A204.1 (cell line): ENCODE data around the gene IFT88.

Source experiments
- FAIRE-seq: peaks from 2 replicates; lab custom pipeline; 2012; peaks lifted over from hg19 to GRCh38; lab: Jason Lieb, UNC

Gene IFT88

DNA sequence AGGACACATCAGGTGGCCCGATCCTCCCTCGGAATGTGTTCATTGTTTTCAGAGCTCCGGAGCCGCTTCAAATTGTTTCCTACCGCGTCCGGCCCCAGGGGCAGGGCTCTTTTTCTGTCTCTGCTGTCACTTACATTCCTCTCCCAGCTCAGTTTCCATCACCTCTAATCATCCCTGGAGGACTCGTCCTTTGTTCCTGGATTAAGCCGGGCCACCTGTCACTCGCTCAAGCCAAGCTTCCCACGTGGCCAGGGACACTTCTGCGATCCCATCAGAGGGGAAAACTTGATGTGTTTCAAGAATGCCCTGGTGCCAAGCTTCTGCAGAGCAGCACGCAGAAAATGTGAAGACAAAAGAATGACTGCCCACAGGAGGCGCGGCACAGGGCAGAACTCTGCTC, 150.0 kb downstream of the IFT88 start:
- no peak for FAIRE-seq

DNA sequence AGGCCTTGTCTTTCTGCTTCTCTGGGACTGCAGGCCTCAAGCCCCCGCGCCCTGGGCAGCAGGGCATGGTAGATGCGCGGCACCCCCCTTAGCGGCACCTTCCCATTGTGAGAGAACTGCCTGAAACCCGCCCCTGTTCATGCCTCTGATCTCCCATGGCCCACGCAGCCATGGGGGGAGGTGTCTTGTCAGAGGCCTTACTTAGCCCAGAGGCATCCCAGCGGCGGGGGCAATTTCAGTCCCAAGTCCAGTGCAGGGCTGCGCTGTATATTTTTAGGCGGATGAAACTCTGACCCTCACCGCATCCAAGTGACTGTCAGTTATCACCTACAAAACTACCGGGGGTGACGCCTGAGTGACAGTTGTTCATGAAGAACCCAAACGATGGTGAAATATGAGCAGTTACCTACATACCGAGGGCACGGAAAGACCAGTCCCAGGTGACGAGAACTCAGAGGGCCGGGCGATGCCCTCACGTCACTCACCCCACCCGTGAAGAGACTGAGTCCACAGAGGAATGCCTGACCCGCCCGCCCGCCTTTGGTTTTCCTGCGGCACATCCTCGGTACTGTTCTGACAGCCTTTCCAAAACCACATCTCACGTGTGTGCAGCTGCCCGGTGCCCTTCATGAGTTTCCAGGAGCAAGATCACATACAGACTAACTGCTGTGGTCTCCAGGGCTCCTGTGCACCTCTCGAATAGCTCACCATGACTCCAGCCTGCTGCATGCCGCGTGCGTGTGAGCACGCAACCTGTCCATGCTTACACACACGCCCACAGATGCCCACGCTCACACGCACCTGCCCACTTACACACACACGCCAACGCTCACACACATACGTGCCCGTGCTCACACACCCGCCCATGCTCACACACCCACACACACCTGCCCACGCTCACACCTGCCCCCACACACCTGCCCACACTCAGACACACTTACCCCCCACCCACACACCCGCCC, 150.9 kb downstream of the IFT88 start:
- no peak for FAIRE-seq

DNA sequence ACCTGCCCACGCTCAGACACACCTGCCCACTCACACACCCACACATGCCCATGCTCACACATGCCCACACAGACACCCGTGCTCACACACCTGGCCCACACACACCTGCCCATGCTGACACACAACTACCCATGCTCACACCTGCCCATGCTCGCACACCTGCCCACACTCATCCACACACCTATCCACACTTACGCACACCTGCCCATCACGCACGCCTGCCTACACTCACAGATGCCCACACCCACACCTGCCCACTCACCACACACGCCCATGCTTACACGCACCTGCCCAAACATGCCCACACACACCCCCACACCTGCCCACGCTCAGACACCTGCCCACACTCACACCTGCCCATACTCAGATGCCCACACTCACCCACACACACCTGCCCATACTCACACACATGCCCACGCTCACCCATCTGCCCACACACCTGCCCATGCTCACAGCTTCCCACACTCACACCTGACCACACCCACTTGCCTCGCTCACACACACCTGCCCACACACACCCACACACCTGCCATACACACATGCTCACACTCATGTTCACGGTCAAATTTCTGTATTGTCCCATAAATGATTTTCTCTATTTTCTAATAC, 152.1 kb downstream of the IFT88 start:
- no peak for FAIRE-seq

DNA sequence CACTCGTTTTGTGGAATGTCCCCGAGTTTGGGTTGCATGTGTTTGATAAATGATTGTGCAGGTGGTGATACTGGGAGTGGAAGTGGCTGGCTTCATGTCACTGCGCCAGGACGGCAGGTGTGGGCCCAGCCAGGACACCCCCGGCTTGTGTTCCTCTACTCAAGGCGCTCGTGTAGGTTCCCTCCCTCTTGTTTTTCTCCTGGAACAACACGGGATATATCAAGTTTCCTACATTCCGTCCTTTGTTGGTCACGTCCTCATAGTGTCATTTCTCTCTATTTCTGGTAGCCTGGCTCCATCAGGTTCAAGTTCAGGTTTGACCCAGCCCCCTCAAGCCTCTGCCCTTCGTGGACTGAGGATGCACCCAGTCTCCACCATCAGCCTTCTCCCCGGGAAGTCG, 152.8 kb downstream of the IFT88 start:
- FAIRE-seq: no peak

DNA sequence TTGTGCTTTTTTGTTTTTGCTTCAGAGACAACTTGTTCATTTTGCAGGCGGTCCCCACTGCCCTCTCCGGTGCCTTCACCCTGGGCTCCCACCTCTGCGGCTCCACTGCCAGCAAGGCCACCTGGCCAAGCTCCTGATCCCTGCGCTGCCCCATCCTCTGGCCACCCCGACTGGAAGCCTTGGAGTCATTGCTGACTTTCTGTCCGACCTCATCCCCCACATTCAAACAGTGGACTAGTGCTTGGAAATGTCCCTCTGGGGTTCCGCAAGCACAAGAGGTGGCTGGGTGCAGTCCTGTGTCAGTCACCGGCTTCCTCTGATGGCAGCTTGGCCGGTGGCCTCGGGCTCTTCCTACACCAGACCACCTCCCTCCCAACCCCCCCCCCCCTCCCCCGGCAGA, 153.5 kb downstream of the IFT88 start:
- FAIRE-seq: no peak

DNA sequence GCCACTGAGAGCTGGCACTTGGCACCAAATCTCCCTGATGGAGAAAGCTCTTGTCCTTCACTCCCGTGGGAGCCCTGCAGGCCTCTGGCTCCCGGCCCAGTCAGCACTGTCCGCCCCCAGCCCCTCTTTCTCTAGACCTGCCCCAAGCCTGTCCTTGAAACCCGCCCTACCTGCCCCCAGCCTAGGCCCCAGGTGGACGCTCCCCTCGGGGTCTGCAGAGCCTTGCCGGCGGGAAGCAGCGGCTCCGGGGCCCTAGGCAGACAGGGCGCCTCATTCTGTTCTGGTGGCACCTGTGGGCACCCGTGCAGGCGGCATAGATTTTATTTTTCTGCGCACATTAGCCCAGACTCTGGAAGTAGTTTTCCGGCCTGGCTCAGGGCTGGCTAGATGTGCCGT, 154.1 kb downstream of the IFT88 start:
- no peak for FAIRE-seq

DNA sequence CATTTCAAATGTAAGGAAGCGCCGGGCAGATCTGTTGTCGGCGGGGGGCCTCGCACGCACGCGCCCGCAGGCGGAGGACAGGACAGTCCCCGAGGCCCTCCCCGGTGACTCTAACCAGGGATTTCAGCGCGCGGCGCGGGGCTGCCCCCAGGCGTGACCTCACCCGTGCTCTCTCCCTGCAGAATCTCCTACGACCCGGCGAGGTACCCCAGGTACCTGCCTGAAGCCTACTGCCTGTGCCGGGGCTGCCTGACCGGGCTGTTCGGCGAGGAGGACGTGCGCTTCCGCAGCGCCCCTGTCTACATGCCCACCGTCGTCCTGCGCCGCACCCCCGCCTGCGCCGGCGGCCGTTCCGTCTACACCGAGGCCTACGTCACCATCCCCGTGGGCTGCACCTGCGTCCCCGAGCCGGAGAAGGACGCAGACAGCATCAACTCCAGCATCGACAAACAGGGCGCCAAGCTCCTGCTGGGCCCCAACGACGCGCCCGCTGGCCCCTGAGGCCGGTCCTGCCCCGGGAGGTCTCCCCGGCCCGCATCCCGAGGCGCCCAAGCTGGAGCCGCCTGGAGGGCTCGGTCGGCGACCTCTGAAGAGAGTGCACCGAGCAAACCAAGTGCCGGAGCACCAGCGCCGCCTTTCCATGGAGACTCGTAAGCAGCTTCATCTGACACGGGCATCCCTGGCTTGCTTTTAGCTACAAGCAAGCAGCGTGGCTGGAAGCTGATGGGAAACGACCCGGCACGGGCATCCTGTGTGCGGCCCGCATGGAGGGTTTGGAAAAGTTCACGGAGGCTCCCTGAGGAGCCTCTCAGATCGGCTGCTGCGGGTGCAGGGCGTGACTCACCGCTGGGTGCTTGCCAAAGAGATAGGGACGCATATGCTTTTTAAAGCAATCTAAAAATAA, 154.7 kb downstream of the IFT88 start:
- no peak for FAIRE-seq

DNA sequence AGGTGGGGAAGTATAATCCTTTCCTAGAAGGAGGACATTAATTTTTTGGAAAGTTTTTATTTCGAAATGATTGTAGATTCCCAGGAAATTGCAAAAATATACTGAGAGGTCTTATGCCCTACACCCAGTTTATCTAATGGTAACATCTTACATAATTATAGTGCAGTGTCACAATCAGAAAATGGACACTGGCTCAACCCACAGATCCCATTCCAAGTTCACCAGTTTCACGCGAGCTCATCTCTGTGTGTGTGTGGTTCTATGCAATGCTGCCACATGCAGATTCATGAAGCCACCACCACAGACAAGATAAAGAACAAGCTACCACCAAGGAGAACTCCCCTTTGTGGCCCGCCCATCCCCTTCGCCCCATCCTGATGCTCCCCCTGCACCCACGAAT, 160.9 kb downstream of the IFT88 start:
- no peak for FAIRE-seq

DNA sequence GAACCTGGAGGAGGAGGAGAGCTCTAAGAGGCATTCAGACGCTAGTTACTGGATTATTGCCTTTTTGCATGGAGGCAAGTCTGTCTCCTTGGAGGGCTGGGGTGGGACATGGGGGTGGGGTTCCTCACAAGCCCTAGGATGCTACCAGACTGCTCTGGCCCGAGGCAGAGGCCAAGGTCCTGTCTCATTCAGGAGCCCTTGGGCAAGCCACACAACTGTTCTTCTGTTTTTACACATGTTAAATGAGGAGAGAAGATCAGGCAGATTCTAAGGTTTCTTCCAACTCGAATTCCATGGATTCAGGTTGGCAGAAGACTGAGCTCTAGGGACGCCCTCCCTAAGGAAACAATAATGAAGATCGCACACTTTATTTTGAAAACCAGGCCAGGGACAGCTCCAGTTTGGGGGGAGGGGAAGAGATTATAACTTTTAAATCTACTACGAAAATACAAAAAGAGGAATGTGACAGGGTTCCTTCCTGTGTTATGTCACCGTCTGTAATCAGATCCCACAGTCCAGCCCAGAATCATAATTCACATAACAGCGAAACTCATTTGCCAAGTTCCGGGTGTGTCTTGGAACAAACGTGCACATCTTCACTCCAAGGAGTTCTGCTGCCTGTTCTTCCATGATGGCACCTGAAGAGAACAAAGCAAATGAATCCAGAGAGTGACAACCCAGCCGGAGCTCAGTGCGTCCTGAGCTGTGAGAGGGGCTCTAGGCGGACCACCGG, 161.8 kb downstream of the IFT88 start:
- no peak for FAIRE-seq

DNA sequence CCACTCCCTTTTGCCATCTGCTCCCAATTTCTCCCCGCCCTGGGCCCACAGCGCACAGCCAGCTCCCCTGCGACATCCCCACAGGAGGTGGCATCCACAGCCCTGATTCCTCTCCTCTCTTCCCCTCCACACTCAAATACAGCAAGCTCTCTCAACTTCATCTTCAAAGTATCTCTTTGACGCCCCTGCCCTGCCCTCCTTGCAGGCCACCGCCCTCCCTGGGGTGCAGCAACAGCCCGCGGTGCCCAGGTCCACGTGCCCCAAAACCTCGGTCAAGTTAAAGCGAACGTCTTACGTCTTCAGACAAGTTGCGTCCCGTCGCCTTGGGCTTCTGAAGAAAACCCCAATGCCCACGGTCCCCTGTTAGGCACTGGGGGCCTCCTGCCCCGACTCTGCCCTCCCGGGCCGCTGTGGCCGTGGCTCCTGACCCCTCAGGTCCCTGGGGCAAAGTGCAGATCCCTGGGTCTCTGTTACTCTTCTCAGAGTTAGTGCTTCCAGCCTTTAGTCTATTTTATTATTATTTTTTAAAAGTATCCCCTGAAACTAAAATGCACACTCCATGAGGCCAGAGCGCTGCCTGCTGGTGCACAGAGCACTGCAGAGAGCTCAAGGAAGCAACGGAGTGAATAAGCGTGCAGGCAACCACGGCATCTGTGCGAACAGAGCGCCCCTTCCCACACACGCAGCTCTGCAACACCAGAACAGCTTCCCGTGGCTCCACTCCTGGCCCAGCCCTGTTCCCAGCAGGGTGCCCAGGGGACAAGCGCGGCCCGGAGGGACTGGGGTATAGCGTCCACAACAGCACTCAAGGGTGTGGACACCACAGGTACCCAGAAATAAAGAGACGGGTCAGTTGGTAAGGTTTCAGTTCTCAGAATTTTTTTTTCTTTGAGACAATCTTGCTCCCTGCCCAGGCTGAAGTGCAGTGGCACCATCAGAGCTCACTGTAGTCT, 163.0 kb downstream of the IFT88 start:
- no peak for FAIRE-seq

DNA sequence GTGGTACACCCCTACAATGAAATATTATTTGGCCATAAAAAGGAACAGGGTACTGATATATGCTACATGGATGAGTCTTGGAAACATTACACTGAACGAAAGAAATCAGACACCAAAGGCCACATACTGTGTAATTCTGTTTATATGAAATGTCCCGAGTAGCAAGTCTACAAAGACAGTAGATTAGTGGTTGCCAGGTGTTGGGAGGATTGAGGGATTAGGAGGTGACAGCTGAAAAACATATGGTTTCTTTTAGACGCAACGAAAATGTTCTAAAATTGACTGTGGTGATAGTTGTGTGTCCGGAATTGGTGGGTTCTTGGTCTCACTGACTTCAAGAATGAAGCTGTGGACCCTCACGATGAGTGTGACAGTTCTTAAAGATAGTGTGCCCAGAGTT, 171.7 kb downstream of the IFT88 start:
- FAIRE-seq: no peak

DNA sequence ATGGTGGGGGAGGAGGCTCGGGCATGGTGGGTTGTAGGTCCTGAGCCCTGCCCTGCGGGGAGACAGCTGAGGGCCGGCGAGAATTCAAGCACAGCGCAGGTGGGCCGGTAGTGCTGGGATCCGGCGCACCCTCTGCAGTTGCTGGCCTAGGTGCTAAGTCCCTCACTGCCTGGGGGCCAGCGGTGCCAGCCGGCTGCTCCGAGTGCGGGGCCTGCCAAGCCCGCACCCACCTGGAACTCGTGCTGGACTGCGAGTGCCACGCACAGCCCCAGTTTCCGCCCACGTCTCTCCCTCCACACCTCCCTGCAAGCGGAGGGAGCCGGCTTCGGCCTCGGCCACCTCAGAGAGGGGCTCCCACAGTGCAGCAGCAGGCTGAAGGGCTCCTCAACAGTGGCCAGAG, 173.1 kb downstream of the IFT88 start:
- no peak for FAIRE-seq
